Activated CD8-positive, alpha-beta memory T cell treated with anti-CD3 and anti-CD28 coated beads for 1 hour (primary cell): ENCODE data around the gene TTC17.

Source experiments
- DNase-seq, 2 donors: peaks; one replicate each; pipeline ENCODE4 v3.0.0-alpha.2; 2020; ENCODE audit warnings: low read depth in 1 of 2; ENCODE audit errors: extremely low read depth in 1 of 2

The TTC17 gene

GRCh38 chr11:43518408-43519160 lies 159.9 kb downstream of the TTC17 start:
- no peak for DNase-seq

DNA sequence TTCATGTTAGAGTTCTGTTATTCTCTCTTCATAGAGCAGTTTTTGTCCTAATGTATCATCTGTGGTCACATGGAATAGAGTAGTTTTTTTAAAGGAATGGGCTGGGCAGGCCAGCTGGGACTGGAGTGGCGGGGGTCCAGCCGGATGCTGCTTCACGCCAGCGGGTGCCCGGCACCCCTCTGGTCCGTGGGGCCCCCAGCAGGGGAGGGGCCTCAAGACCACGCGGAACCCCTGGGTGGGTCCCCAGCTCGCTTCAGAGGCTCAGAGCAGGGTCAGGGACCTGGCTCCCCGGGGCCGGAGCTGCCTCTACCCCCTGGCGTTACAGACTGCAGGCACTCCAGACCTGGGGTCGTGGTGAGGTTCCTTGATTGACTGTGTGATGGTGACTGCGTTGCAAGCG lies 162.8 kb downstream of the TTC17 start:
- no peak for DNase-seq

GRCh38 chr11:43523632-43524031 lies 164.9 kb downstream of the TTC17 start:
- no peak for DNase-seq

- no peak for DNase-seq
Measured at GRCh38 chr11:43532041-43532440, 173.3 kb downstream of the TTC17 start.

GRCh38 chr11:43537833-43538615 lies 179.3 kb downstream of the TTC17 start:
- DNase-seq: no peak

GRCh38 chr11:43541993-43542392 lies 183.3 kb downstream of the TTC17 start:
- DNase-seq: no peak

- no peak for DNase-seq
Measured at GRCh38 chr11:43542750-43543712, 184.3 kb downstream of the TTC17 start.
